ENCODE data around the gene MIS12.

MIS12 gene

DNA sequence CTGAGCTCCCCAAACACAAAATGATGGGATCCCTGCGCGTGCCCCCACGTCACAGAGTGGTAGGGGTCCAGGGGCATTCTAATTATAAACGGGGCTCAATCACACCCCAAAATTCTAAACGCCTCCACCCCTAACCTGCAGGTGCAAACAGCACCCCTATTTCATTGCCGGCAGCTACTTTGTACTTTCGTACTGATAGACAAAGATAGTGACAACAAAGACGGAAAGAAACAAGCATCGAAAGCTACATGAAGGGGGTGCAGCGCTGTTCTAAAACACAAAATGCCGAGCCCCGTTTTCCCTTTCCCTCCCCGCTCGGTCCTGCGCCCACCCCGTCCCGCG lies 13.9 kb downstream of the MIS12 start:
- DNase-seq, result no peak

DNA sequence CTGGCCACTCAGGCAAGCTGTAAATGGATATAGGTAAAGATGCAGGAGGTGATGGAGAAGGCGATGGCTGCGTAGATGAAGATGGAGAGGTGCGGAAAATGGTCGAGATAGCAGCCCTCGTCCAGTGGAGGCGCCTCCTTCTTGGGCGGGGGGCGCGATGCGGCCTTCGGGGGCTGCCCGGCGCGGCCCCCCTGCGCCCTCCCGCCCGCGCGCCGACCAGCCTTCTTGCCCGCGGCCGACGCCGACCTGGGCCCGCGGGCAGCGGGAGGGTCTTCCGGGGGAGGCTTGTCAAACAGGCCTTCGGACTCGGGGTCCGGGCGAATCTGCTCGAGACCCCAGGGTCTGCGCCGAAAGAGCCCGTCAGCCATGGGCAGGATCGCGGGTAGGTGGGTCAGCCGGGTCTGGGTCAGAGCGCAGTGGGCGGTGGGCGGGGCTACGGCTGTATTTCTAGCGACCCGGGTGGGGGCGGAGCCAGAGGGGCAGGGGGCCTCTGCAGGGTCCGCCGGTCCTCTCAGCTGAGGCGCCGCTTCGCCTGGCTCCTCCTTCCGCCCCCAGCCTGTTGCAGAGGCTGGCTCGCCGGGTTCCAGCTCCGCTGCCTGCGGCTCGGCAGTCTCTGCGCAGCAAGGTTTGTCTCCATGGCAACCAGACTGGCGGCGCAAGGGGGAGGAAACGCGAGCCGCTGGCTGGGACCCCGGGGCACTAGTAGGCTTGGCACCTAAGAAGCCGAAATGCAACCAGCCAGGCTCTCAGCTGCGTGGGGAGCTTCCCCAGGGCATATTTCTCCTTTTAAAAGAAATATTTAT lies 14.4 kb downstream of the MIS12 start:
- peak; percentile 89 for DNase-seq

DNA sequence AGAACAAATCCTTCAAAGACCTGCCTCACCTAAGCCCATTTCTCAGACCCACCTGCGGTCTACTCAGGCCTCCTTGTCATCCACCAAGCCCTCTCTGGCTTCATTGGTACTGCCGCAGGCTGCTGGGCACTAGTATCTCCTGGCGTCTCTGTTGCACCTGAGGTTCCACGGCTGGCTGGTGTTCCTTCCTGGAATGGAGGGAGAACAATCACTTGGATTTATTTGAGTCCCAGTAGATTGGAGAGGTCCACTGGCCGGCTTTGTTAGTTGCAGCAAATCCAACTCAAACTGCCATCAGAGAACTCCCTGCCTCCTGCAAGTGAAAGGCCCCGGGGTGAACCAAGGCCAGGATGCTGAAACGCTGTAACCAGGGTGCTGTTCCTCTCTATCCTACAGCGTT lies 15.3 kb downstream of the MIS12 start:
- DNase-seq, result no peak

DNA sequence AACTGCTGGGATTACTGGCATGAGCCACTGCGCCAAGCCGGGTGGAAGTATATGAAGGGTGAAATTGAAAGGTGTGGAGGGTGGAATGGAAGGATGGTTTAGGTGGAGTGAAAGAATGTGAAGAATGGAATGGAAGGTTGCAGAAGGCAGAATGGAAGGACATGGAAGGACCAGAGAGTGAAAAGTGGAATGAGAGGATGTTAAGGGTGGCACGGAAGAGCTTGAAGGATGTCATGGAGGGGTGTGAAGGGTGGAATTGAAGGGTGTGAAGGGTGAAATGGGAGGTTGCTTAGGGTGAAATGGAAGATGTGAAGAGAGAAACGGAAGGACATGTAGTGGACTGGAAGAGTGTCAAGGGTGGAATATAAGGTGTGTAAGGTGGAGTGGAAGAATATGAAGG lies 16.2 kb downstream of the MIS12 start:
- DNase-seq, result no peak

DNA sequence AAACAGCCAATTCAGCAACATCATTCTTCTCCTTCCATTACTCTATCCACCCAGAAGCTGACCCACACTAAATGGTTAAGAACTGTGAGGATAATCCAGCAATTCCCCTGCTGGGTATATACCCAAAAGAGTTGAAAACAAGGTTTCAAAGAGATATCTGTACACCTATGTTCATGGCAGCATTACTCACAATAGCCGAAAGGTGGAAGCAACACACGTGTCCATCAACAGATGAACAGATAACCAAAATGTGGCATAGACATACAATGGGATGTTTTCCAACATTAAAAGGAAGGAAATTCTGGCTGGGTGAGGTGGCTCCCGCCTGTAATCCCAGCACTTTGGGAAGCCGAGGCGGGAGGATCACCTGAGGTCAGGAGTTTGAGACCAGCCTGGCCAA lies 19.9 kb downstream of the MIS12 start:
- DNase-seq, result no peak

DNA sequence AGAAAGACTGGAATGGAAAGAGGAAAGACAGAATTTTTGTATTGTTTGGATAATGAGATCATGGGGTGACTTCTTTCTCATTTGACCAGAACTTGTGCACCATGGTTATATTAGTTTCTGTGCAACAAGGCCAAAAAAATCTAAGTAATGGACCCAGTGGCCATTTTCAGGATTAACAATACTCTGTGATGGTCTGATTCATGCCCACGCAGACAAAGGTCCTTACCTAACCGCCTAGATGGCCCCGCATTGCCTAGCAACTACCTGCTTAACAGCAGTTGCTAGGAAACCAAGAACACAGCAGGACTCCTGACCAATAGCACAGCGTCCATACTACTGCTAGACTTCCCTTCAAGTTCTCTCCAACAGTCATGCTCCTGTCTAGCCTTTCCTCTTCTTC lies 22.4 kb downstream of the MIS12 start:
- peak; percentile 65 for DNase-seq

DNA sequence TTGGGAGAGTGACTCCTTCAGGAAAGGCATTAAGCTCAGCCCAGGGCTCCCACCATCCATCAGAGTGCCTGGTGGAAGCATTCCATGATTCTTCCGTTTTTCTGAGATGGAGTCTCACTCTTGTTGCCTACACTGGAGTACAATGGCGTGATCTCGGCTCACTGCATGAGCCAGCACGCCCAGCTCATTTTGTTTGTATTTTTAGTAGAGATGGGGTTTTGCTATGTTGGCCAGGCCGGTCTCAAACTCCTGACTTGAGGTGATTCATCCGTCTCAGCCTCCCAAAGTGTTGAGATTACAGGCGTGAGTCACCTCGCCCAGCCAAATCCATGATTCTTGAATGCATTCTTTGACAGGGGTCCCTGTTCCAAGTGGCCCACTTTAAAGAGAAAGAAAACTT lies 23.1 kb downstream of the MIS12 start:
- peak; percentile 84 for DNase-seq

DNA sequence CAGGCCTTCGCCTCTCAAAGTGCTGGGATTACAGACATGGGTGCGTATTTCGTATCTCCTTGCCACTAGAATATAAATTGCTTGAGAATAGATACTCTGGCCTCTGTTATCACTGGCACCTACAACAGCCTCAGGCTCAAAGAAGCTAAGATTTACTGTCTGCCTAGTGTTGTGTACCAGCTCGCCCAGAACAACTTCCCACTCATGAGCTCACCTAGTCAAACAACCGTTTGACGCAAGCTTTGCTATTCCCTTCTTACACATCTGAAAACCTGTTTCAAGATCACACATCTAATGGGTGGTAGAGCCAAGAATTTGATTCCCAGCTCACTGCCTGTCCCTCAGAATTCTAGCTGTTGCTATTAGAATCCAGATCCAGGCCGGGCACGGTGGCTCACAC lies 24.4 kb downstream of the MIS12 start:
- no peak for DNase-seq

DNA sequence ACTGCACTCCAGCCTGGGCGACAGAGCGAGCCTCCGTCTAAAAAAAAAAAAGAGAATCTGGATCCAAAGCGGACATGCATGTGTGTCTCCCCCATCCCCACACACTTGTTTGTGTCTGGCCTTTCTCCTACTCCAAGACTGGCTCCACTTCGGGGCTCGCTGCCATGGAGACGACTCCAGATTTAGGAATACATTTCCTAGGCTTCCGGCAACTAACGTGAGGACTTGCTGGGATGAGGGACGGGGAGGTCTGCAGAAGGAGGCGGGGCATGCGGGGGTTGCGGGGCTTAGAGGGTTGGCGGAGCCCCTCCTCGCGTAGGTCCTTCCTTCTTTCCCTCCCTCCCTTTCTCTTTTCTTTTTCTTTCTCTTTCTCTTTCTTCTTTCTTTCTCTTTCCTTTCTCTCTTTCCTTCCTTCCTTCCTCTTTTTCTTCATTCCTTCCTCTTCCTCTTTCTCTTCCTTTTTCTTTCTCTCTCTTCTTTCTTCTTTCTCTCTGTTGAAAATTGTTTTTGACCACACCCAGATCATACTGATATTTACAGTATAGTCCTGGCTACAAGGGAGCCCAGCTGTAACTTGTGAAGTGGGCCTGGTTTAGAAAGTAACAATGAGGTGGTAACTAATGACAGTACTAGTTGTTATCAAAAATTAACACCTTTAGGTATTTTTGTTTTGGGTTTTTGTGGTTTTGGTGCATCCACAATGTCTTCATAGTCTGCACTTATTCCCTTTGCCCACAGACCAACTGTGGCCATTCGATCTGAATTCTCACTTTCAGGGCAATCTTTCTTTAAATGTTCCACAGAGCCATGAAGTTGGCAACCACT lies 25.2 kb downstream of the MIS12 start:
- peak; percentile 69 for DNase-seq

DNA sequence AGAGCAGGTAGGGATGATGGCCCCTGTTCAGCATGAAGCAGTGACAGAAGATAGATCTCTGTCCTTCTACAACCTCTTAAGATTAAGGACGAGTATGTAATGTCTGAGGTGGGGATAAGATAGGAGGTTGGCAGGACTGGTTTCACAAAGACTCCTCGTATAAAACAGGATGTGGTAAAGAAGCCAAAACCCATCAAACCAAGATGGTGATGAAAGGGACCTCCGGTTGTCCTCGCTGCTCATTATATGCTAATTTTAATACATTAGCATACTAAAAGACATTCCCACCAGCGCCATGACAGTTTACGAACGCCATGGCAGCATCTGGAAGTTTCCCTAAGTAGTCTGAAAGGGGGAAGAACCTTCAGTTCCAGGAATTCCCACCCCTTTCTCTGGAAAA lies 27.3 kb downstream of the MIS12 start:
- DNase-seq, result no peak

DNA sequence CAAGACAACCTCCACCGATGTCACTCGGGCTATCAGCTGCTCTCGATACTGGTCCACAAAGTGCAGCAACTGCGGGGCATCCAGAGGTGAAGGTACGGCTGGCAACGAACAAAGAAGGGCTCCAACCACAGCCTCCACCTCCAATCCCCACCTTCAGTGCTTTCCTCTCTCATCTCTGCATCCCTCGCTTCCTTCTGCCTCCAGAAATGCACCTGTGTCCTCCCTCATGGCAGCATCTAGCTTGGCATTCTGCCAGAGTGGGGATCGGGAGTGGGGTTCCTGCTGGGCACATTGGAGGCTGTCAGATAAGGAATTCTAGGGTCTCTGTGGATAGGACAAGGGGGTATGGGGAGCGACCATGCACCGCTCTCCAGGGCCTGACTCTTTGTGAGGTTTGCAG lies 28.6 kb downstream of the MIS12 start:
- no peak for DNase-seq

DNA sequence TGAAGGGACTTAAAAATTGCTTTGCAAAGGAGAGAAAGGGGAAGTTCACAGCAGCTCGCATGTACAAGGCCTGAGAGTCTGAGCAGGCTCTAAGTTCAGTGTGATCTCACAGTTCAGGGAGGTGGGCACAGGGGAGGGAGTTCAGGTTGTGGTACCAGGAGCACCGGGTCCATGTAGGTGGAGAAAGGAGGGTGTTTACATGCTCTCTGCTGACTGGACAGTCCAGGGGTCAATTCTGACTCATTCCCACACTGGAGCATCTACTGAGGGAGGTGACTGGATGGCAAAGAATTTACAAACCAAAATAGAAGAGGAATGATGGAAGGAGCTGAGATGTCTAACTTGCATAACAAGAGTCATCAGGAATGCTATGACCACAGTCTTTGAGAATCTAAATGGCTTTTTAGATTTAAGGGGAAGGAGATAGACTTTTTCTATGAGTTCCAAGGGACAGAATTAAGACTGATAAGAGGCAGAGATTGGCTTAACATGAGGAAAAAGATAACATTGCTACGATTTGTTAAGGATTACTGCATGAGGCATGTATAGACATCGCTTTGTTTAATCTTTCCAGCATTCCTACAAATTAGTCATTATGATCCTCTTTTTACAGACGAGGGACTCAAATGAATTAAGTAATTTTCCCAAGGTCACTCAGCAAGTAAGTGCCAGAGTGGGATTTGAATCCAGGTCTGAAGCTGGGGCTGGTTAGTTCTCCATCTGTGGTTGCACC lies 29.9 kb downstream of the MIS12 start:
- DNase-seq, result peak; percentile 98

DNA sequence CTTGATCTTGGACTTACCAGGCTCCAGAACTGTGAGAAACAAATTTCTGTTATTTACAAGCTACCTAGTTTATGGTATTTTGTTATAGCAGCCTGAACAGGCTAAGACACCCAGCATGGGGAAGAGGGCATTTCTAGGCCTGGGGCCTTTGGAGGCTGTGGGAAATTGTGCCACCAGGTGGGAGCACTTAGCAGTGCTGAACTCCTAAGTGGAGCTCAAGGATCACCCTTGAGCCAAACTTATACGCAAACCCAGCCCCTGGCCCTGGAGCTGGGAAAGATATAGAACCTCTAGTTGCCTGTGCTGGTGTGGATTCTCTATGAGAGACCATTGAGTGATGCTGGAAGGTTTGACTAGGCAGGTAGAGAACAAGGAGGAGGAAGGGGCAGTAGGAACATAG lies 36.1 kb downstream of the MIS12 start:
- no peak for DNase-seq

DNA sequence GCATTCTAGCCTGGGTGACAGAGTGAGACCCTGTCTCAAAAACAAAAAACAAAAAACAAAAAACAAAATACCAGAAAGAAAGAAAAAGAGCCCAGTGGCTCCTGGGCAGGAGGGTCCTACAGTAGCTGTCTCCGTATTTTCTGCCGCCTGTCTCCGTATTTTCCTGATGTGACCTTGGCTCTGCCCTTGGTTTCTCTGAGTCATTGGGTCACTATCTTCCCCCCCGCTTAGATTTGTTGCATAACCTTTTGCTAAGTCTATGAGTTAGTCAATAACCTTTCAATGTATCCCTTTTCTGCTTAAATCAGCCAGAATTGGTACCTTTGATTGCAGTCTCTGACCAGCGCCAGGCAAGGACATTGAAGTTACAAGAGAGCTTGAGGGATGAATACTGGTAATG lies 36.9 kb downstream of the MIS12 start:
- no peak for DNase-seq

DNA sequence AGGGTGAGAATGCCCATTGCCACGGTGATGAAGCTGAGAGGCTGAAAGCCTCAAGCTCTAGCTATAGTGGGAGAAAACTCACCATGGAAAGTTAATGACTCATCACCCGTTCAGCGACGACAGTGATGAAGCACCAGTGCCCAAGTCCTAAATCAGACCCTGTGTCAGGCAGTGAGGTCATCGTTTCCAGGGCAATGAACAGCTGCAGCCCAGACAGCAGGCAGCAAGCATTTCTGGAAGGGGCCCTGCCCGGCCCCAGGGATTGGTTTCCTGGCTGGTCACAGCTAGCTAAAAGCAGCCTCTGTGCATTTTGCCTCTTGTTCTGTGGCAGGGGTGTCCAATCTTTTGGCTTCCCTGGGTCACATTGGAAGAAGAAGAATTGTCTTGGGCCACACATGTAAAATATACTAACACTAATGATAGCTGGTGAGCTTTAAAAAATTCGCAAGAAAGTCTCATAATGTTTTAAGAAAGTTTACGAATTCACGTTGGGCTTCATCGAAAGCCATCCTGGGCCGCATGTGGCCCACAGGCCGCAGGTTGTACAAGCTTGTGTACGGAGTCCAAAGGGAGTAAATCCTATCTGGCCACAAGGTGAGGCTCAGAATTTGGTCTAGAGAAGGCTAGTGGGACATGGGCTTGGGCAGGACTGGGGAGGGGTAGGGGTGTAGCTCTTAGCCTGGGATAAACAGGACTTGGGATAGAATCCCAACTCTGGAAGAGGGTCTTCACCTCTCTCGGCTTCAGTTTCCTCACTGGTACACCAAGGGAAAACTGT lies 40.6 kb downstream of the MIS12 start:
- peak; percentile 97 for DNase-seq

DNA sequence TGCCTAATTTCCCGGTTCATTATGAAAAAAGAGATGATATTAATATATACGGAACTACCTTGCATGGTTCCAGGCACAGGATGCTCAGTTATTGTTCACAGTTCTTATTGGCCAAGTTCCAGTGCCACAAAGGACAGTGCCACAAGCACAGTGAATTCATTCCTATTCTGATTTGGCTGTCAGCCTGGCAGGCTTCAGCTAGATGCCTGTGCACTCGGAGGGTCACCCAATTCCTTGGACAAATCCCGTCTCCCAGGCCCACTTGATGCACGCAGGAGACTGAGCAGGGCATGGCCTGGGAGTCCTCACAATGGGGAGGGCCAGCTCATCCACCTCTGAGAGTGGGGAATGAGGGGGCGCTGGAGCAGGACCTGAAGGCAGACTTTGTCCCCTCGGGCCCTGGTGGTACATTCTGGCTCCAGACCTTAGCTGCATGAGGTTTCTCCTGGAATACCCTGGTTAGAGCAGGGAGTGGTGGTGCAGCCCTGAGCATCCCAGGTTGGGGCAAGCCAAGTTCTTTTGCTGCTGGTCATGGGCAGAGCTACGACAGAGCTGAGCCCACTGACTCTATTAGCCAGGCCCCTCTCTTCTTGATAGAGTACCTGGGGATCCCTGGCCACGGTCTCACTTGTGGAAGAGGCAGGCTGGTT lies 41.4 kb downstream of the MIS12 start:
- no peak for DNase-seq

DNA sequence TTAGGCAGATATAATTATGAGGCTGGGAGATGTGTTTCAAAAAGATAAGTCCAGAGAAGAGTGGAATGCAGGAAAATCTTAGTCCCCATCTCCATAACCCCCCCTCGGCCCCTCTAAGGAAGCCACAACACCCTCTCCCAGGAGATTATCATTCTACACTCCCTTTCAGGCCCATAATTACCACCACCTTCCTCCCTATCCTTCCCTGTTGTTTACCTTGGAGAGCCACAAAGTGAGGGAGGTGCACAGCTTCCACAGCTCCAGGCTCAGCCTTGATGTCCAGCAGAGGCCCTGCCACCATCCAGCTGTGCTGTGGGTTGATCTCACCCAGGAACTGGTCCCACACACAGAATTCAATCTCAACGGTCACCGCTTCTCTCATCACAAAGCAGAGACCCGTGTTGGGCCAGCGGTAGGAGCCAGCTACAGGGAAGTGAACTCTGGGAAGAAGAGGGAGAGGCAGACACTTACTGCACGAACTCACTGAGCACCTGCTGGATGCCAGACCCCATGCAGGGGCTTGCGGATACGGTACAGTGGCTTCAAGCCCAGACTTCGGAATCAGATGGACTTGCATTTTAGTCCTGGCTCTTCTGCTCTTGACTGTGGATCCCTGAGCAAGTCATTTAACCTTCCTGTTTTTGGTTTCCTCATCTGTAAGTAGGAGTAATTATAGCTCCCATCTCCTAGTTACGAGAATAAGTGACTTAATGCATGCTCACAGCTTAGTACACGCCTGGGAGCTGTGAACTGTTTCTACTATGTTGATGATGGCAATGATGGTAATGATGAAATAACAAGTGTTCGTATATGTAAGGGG lies 44.1 kb downstream of the MIS12 start:
- DNase-seq, result no peak

DNA sequence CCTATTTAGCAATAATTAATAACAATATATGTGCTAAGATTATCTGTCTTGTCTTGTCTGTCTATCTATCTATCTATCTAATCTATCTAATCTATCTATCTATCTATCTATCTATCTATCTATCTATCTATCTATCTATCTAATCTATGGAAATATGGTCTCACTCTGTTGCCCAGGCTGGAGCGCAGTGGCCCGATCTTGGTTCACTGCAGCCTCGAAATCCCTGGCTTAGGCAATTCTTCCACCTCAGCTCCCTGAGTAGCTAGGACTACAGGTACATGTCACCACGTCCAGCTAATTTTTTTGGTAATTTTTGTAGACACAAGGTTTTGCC lies 44.7 kb downstream of the MIS12 start:
- no peak for DNase-seq

DNA sequence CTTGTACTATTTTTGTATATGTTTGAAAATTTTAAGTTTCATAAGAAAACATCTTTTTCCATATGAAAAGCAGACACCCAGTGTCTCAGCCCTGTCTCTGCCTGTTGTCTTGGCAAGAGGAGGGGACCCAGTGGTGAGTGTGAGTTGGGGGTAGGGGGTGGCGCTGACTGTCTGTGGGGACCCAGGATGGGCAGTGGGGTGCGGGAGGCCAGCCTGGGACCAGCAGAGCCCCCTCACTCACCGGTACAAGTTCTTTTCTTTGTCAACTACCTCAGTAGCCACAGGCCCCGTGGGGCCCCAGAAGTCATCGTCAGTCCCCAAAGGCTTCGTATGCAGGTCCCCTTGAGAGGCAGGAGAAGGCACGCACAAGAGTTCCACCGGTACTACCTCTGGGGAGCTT lies 46.2 kb downstream of the MIS12 start:
- no peak for DNase-seq

DNA sequence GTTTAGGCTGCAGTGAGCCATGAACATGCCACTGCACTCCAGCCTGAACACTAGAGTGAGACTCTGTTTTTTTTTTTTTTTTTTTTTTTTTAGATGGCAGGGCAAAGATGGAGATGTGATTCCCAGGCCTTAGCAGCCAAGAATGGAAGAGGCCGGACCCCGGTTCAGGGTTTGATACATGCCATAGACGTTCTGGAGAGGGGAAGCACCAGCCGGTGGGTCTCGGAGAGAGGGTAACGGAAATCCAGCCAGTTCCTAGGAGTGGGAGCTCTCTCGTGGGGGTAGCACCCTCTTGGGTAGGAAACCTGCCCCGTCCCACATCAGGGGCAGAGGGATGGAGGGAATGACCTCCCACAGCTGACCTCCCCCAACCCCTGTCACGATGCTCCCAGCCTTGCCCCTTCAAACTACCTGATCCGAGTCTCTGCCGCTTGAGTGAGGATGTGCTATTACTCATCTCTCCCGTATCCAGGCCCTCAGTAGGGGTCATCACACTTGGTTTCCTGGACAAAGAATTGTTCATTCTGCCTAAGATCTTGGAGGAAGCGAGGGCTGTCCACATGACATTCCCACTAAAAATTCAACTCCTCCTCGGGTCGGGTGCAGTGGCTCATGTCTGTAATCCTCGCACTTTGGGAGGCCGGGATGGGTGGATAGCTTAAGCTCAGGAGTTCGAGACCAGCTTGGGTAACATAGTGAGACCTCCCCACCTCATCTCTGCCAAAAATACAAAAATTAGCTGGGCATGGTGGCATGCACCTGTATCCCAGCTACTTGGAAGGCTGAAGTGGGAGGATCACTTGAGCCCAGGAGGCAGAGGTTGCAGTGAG lies 47.3 kb downstream of the MIS12 start:
- DNase-seq, result no peak

DNA sequence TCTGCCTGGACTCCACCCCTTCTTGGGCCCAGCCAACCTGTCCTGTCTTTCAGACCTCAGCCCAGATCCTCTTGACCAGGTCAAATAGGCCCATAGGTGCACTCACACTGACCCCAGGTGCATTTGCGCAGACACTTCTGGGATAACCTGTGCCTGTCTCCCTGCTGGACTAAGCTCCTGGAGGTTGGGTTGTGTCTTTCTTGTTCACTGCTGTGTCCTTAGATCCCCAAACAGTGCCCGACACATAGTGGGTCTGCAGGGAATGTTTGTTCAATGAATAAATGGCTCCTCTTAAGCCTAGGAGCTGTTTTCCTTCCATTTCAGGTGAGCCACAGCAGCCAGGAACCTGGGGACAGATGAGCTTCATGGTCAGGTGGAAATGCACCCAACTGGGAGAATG lies 49.1 kb downstream of the MIS12 start:
- no peak for DNase-seq
